ENCODE results near the gene PDE9A. TPM values are rescaled to one million over a fixed set of nuclear protein-coding genes. Genes with fewer than 3 reads are reported as not detected.
"Not testable (repeated sequence)": the region's sequence is repeated elsewhere in the genome, so short reads cannot be mapped to it uniquely, and the experiment has no call there.

PDE9A gene
- polyA plus RNA-seq, 1 donor: 19.8 TPM

DNA sequence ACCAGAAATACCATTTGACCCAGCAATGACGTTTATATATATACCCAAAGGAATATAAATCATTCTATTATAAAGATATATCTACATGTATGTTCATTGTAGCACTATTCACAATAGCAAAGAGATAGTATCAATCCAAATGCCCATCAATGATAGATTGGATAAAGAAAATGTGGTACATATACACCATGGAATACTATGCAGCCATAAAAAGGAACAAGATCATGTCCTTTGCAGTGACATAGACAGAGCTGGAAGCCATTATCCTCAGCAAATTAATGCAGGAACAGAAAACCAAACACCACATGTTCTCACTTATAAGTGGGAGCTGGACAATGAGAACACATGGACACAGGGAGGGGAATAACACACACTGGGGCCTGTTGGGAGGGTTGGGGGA, 55.5 kb downstream of the PDE9A start:
- H3K27ac ChIP-seq (ENCODE audit: low read length); H3K4me3 ChIP-seq (ENCODE audit: low read length); H3K36me3 ChIP-seq (ENCODE audit: control insufficient read depth, insufficient read depth, low read length); DNase-seq; H3K9me3 ChIP-seq (ENCODE audit: control insufficient read depth, low read depth, low read length); H3K4me1 ChIP-seq (ENCODE audit: control insufficient read depth, insufficient read depth, low read length); H3K27me3 ChIP-seq (ENCODE audit: control insufficient read depth, insufficient read depth, low read length): not testable (repeated sequence)
- no CpG with 5 or more reads among the region's 1 CpG for WGBS (ENCODE audit: insufficient coverage, low lambda C conversion rate)

DNA sequence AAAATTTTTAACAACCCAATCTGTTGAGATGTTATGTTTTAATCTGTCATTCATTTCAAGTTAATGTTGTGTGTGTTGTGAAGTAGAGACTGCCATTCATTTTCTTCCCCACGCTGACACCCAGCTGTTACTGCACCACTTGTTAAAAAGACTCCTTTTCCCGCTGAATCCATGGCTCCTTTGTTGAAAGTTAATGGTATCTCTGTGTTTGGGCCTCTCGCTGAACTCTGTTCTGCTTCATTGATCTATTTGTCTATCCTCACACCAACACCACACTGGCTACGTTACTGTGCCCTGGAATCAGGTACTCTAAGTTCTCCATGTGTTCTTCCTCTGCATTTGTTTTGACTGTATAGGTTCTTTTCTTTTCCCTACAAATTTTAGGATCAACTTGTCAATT, 58.2 kb downstream of the PDE9A start:
- no peak for DNase-seq
- Histone ChIP-seq H3K27me3 (ENCODE audit: control insufficient read depth, insufficient read depth, low read length) (no peaks in the 10 kb centered on the region), H3K9me3 (ENCODE audit: control insufficient read depth, low read depth, low read length) (no peaks in the 10 kb centered on the region), H3K36me3 (ENCODE audit: control insufficient read depth, insufficient read depth, low read length) (peaks cover 2% of the 10 kb centered on the region), H3K4me3 (ENCODE audit: low read length) (no peak overlapping the region), H3K27ac (ENCODE audit: low read length) (no peak overlapping the region), H3K4me1 (ENCODE audit: control insufficient read depth, insufficient read depth, low read length) (peaks cover 9% of the 10 kb centered on the region)
- WGBS (ENCODE audit: insufficient coverage, low lambda C conversion rate): 54% methylated on average over 2 of the region's 4 CpGs

DNA sequence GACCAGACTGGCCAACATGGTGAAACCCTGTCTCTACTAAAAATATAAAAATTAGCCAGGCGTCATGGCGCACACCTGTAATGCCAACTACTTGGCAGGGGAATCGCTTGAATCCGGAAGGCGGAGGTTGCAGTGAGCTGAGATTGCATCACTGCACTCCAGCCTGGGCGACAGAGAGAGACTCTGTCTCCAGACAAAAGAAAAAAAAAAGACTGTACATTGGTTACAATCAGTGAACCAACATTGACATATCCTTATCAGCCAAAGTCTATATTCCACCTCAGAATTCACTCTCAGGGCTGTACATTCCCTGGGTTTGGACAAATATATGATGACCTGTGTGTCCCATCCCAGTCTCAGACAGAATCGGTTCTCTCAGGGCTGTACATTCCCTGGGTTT, 62.0 kb downstream of the PDE9A start:
- no CpG with 5 or more reads among the region's 7 CpGs for WGBS (ENCODE audit: insufficient coverage, low lambda C conversion rate)
- H3K27me3 ChIP-seq (ENCODE audit: control insufficient read depth, insufficient read depth, low read length); H3K4me3 ChIP-seq (ENCODE audit: low read length); H3K36me3 ChIP-seq (ENCODE audit: control insufficient read depth, insufficient read depth, low read length); H3K9me3 ChIP-seq (ENCODE audit: control insufficient read depth, low read depth, low read length): not testable (repeated sequence)
- Histone ChIP-seq H3K27ac (ENCODE audit: low read length) (peak overlapping the region; percentile 41), H3K4me1 (ENCODE audit: control insufficient read depth, insufficient read depth, low read length) (peaks cover 16% of the 10 kb centered on the region)
- DNase-seq: peak; percentile 6 to 60

DNA sequence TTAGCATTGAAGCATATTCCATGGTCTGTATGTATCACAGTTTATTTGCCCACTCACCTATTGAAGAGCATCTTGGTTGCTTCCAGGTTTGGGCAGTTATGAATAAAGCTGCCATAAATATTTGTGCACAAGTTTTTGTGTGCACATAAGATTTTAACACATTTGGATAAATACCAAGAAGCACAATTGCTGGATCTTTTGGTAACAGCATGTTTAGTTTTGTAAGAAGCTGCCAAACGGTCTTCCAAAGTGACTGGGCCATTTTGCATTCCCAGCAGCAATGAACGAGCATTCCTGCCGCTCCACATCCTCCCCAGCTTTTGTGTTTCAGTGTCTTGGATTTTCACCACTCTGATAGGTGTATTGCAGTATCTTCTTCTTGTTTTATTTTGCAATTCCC, 62.7 kb downstream of the PDE9A start:
- DNase-seq: no peak
- no CpG with 5 or more reads among the region's 3 CpGs for WGBS (ENCODE audit: insufficient coverage, low lambda C conversion rate)
- H3K27ac ChIP-seq (ENCODE audit: low read length): peak overlapping the region; percentile 41

DNA sequence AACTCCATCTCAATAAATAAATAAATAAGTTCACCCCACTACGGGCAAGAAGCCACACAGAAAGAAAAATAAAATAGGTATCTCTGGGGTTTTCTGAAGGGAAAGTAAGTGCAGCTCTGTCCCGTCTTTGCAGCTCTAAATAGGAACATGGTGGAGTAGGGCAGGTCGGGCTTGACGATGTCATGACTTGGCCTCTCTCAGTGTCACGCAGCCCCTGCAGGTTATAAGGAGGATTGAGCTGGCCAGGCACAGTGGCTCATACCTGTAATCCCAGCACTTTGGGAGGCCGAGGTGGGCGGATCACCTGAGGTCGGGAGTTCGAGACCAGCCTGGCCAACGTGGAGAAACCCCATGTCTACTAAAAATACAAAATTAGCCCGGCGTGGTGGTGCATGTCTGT, 67.1 kb downstream of the PDE9A start:
- Histone ChIP-seq H3K4me1 (ENCODE audit: control insufficient read depth, insufficient read depth, low read length) (peaks cover 46% of the 10 kb centered on the region), H3K27ac (ENCODE audit: low read length) (peak overlapping the region; percentile 66)
- H3K36me3 ChIP-seq (ENCODE audit: control insufficient read depth, insufficient read depth, low read length); H3K9me3 ChIP-seq (ENCODE audit: control insufficient read depth, low read depth, low read length); H3K27me3 ChIP-seq (ENCODE audit: control insufficient read depth, insufficient read depth, low read length); DNase-seq; H3K4me3 ChIP-seq (ENCODE audit: low read length): not testable (repeated sequence)
- WGBS (ENCODE audit: insufficient coverage, low lambda C conversion rate): no CpG with 5 or more reads among the region's 12 CpGs

More for the DNA sequence above, 62.7 kb downstream of the PDE9A start:
- no peaks in the 10 kb centered on the region for H3K27me3 ChIP-seq (ENCODE audit: control insufficient read depth, insufficient read depth, low read length)
- H3K4me1 ChIP-seq (ENCODE audit: control insufficient read depth, insufficient read depth, low read length): peaks cover 16% of the 10 kb centered on the region
- no peaks in the 10 kb centered on the region for H3K9me3 ChIP-seq (ENCODE audit: control insufficient read depth, low read depth, low read length)
- H3K4me3 ChIP-seq (ENCODE audit: low read length): no peak overlapping the region
- no peaks in the 10 kb centered on the region for H3K36me3 ChIP-seq (ENCODE audit: control insufficient read depth, insufficient read depth, low read length)

DNA sequence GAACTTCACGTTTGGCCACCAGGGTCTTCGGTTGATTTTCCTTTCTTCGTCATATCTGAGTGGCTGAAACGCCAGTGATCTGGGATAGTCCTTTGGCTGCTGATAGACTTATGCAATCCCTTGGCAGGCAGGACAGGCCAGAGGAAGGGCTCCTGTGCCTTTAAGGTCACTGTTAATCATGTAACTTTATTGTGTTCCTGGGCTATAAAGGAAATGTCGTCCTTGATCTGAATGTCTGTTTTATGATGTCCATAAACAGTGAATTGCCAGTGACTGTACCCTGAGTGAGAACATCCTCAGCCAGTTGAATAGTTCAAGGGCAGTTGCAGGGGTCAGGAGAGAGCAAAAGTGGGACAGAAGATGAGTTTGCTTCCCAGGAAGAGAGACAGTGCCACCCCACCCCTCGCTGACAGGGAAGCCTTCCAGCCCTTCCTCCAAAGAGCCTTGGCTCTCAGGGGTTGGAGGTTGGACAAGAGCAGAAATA, 68.0 kb downstream of the PDE9A start:
- peaks cover 39% of the 10 kb centered on the region for H3K4me1 ChIP-seq (ENCODE audit: control insufficient read depth, insufficient read depth, low read length)

DNA sequence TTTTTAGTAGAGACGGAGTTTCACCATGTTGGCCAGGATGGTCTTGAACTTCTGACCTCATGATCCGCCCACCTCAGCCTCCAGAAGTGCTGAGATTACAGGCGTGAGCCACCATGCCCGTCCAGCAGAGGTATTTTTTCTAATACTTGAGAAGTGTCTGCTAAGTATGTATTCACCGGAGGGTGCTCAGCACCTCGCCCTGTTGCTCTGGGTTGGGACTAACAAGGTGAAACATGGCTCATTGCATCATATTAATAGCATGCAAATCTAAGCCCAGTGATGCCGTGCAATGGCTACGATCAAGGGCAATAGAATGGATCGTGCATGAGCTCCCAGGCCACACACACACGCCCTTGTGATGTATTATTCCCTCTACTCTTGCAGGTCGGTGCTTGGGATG, 68.7 kb downstream of the PDE9A start:
- peaks cover 39% of the 10 kb centered on the region for H3K4me1 ChIP-seq (ENCODE audit: control insufficient read depth, insufficient read depth, low read length)
- no peaks in the 10 kb centered on the region for H3K36me3 ChIP-seq (ENCODE audit: control insufficient read depth, insufficient read depth, low read length)
- no CpG with 5 or more reads among the region's 11 CpGs for WGBS (ENCODE audit: insufficient coverage, low lambda C conversion rate)
- H3K9me3 ChIP-seq (ENCODE audit: control insufficient read depth, low read depth, low read length): no peaks in the 10 kb centered on the region
- no peak for DNase-seq
- H3K4me3 ChIP-seq (ENCODE audit: low read length): no peak overlapping the region
- peak overlapping the region; percentile 81 for H3K27ac ChIP-seq (ENCODE audit: low read length)
- H3K27me3 ChIP-seq (ENCODE audit: control insufficient read depth, insufficient read depth, low read length): no peaks in the 10 kb centered on the region

More for the DNA sequence above, 68.0 kb downstream of the PDE9A start:
- no peaks in the 10 kb centered on the region for H3K9me3 ChIP-seq (ENCODE audit: control insufficient read depth, low read depth, low read length)
- WGBS (ENCODE audit: insufficient coverage, low lambda C conversion rate): no CpG with 5 or more reads among the region's 6 CpGs
- peak; percentile 76 to 88 for DNase-seq
- peak overlapping the region; percentile 66 for H3K27ac ChIP-seq (ENCODE audit: low read length)
- no peaks in the 10 kb centered on the region for H3K27me3 ChIP-seq (ENCODE audit: control insufficient read depth, insufficient read depth, low read length)
- H3K36me3 ChIP-seq (ENCODE audit: control insufficient read depth, insufficient read depth, low read length): no peaks in the 10 kb centered on the region
- H3K4me3 ChIP-seq (ENCODE audit: low read length): no peak overlapping the region

DNA sequence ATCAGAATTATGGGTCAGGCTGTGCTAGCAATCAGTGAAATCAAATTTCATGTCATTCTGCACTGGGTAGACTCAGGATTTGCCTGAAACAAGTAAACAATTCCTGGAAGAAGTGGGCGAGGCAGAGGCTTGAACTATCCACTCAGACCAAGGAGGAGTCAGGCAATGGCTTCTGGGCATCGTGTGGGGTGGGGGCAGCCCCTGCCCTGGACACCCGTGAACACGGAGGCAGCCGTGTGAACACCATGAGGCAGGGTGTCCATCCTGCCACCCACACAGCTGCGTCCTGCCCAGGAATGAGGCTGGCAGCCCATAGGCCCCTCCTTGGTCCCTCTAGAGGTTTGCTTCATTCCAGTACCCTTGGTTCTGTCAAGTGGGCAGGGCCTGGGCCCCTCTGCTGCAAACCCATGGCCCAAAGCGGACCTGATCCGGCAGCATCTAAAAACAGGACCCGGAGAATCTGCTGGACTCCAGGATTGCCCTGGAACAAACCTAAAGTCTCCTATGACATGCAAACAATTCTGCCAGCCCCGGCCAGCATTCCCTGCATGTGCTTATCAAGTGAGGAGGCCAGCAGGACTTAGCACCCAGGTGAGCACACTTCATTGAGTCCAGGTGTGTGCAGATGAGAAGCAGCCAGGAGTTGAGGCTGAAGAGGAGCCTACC, 69.5 kb downstream of the PDE9A start:
- DNase-seq: peak in 1 of 2 donors; percentile 56

DNA sequence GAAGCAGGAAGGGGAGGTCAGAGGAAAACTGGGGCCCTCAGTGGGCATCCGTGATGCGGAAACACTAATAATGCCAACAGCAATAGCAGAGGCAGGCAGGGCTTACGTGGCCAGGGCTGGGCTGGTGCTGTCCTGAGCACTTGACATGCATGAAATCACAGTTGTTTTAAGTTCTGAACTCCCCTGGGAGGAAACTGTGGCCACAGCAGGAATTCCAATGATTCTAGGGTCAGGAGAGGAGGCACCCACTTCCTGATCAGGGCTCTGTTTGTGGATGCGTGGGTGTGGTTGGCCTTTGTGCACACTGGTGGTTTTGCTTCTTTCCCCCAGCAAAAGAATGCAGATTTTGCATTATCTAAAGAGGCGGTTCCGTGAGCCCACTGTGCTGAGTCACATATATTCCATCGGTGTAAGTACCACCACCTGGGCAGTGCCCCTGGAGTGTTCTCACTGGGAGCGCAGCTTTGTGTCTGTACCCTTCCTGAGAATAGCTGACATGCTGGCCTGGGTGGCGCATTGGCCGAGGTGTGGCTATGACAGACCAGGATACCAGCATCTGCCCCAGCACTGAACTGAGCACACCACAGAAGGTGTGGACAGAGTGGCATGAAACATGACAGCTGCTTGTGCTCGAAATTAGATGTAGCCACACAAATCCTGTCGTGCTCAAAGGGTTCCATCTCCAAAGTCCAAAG, 71.0 kb downstream of the PDE9A start:
- no peaks in the 10 kb centered on the region for H3K27me3 ChIP-seq (ENCODE audit: control insufficient read depth, insufficient read depth, low read length)
- no peak overlapping the region for H3K4me3 ChIP-seq (ENCODE audit: low read length)
- no peaks in the 10 kb centered on the region for H3K36me3 ChIP-seq (ENCODE audit: control insufficient read depth, insufficient read depth, low read length)
- WGBS (ENCODE audit: insufficient coverage, low lambda C conversion rate): no CpG with 5 or more reads among the region's 12 CpGs
- peak overlapping the region; percentile 81 for H3K27ac ChIP-seq (ENCODE audit: low read length)
- H3K4me1 ChIP-seq (ENCODE audit: control insufficient read depth, insufficient read depth, low read length): peaks cover 33% of the 10 kb centered on the region
- H3K9me3 ChIP-seq (ENCODE audit: control insufficient read depth, low read depth, low read length): no peaks in the 10 kb centered on the region
- DNase-seq: peak in 1 of 2 donors; percentile 64

More for the DNA sequence above, 69.5 kb downstream of the PDE9A start:
- Histone ChIP-seq H3K4me3 (ENCODE audit: low read length) (no peak overlapping the region), H3K27ac (ENCODE audit: low read length) (peak overlapping the region; percentile 81), H3K4me1 (ENCODE audit: control insufficient read depth, insufficient read depth, low read length) (peaks cover 39% of the 10 kb centered on the region), H3K36me3 (ENCODE audit: control insufficient read depth, insufficient read depth, low read length) (no peaks in the 10 kb centered on the region), H3K9me3 (ENCODE audit: control insufficient read depth, low read depth, low read length) (no peaks in the 10 kb centered on the region), H3K27me3 (ENCODE audit: control insufficient read depth, insufficient read depth, low read length) (no peaks in the 10 kb centered on the region)
- no CpG with 5 or more reads among the region's 10 CpGs for WGBS (ENCODE audit: insufficient coverage, low lambda C conversion rate)

DNA sequence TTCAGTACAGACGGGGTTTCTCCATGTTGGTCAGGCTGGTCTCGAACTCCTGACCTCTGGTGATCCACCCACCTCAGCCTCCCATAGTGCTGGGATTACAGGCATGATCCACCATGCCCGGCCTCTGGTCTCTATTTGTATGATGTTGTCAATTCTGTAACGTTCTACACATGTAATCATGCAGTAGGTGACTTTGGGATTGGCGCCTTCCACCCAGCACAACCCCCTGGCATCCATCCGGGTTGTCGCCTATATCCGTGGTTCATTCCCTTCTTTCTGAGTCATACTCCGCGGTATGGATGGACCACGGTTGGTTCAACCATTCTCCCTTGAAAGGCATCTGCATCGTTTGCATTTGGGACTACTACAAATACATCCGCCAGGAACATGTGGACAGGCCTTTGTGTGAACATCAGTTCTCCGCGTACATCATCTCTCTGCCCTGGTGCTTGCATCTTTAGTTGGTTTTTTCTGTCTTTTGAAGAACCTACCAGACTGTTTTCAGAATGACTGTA, 72.1 kb downstream of the PDE9A start:
- Histone ChIP-seq H3K4me3 (ENCODE audit: low read length) (no peak overlapping the region), H3K4me1 (ENCODE audit: control insufficient read depth, insufficient read depth, low read length) (peaks cover 32% of the 10 kb centered on the region), H3K36me3 (ENCODE audit: control insufficient read depth, insufficient read depth, low read length) (no peaks in the 10 kb centered on the region), H3K9me3 (ENCODE audit: control insufficient read depth, low read depth, low read length) (no peaks in the 10 kb centered on the region), H3K27me3 (ENCODE audit: control insufficient read depth, insufficient read depth, low read length) (no peaks in the 10 kb centered on the region), H3K27ac (ENCODE audit: low read length) (no peak overlapping the region)
- no CpG with 5 or more reads among the region's 15 CpGs for WGBS (ENCODE audit: insufficient coverage, low lambda C conversion rate)
- DNase-seq: no peak
